Activated CD4-positive, CD25-positive, alpha-beta regulatory T cell (primary cell): ENCODE results near the gene ANO2.

Source experiments
- DNase-seq, 4 experiments: peaks; one replicate each; lab custom pipeline; 2025; lab: John Stamatoyannopoulos, UW

The ANO2 gene

DNA sequence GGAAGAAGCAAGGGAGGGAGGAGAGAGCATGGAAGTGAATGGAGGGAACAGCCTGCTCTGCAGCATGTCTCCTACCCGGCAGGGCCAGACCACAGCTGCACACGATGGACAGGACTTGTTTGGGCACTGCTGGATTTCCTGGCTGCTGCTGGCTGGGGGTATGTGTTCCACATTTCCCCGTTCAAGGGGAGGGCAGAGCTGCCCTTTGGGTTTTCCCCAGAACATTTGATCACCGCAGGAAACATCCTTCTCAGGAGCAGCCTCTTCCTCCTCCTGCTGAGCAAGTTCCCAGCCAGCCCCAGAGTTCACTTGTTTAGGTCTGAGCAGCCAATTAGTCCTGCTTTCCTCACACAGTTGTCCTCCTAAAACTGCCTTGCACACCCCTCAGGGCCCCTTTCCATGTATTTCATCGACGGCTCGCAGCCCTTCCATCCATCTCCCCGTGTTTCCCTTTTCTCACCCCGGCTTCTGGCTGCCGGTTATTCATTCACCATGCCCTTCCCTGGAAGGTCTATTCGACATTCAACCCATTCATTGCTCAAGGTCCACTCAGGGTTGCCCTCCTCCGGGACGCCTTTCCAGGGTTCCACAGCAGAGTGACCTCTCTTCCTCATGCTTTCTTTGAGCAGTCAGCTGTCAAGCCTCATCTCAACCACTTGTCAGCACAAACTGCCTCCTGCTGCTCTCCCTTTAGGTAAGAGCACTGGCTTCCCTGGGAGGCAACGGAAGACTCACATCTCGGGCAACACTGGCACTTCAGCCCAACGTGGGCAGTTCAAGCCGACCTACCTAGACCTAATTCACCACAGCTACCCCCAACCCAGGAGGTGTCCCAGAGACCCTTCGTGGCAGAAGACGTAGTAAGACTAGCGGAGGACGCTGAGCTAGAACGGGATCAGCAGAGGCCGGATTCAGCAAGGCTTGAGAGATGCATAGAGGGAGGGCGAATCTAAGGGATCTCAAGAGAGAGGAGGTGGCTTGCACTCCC lies 20.1 kb upstream of the ANO2 start:
- DNase-seq = no peak

DNA sequence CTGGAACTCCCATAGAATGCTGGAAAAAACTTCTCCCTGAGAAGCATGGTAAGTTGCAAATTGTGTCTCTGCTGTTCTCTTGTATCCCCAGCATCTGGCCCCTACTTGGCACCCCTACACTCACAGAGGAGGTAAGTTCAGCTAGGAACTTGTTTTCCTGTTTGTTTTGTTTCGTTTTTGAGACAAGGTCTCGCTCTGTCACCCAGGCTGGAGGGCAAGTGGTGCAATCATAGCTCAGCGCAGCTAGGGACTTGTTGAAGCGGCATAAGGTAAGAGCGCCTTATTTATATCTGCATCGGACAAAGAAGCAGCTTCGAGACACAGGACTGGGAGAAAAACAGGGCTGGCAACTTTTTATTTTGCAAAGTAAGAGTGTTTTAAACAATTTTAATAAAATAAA lies 18.5 kb upstream of the ANO2 start:
- DNase-seq = no peak

DNA sequence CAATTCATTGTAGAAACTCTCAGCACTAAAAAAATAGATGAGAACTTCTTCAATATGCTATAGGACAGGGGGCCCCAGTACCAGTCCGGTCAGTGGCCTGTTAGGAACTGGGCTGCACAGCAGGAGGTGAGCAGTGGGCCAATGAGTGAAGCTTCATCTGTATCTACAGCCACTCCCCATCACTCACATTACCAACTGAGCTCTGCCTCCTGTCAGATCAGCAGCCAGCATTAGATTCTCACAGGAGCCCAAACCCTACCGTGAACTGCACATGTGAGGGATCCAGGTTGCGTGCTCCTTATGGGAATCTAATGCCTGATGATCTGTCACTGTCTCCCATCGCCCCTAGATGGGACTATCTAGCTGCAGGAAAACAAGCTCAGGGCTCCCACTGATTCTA lies 15.7 kb upstream of the ANO2 start:
- no peak for DNase-seq

DNA sequence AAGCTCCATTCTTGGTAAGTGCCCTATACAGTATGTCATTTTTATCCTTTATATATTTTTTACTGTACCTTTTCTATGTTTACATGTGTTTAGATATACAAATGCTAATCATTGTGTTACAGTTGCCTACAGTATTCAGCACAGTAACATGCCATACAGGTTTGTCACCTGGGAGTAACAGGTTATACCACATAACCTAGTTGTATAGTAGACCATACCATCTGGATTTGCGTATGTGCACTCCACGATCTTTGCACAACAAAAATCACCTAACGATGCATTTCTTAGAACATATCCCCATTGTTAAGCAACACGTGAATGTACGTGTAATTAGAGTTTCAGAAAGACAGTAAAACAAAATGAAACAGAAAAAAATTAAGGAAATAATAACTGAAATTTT lies 11.9 kb upstream of the ANO2 start:
- DNase-seq = no peak

DNA sequence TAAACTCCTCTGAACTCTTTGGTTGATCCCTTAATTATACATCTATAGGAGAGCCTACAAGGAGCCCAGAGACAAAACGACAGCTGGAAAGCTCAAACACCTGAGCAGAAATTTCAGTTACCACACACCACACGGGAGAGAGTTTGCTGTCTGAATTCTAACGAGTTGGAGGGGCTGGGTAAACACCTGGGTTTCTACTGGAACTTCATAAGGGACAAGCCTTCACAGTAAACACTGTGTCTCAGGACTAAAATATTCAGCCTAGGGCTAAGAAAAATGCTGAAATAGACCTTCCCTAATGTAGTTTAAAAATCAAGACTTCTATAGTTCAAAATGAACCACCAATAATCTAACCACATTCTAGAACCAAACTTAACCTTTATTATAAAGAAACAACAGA lies 9.6 kb upstream of the ANO2 start:
- no peak for DNase-seq

DNA sequence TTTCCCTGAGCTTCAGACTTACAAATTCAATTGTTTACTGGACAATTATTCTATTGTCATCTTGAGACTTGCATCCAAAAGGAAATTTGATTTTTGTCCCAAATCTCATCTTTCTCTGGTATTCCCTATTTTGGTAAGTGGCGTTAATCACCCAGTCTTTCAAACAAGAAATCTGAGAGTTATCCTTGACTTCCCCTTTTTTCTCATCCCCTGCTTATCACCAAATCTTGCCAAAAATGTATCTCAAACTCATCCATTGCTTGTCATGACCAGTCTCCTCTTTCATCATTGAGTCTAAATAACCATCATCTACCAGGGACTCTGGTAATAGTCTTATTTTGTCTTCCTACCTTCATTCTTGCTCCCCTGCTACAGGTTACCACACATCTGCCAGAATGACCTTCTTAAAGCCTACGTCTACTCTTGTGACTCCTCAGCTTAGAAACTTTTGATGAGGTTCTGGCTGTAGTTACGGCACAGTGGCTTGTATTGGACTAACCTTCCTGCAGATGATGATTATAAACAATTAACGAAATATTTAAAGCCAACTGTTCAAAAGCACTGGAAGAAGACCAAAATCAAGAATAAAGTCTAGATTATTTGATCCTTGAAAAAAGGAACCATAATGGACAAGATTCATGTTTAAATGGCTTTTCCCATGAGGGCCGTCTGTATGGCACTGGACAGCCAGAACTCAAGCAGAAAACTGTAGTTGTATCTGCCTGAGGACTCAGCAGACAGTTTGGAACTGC lies 9.0 kb upstream of the ANO2 start:
- no peak for DNase-seq

DNA sequence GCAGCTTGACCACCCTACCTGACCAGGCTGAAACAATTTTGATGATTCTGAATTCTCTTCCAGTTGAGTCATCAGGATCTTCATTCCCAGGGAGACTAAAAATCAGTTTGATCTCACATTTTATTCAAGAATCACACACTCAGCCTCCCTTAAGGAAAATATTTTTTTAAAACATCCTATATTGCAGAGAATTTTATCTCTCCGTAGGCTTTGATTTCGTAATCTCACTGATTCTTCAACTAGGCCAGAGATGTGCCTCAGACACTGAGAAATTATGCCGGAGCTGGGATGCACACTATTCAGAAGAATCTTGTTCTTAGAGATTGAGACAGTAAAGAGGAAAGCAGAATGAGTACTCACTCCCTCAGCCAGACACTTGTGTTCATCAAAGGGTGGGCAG lies 7.0 kb upstream of the ANO2 start:
- no peak for DNase-seq

DNA sequence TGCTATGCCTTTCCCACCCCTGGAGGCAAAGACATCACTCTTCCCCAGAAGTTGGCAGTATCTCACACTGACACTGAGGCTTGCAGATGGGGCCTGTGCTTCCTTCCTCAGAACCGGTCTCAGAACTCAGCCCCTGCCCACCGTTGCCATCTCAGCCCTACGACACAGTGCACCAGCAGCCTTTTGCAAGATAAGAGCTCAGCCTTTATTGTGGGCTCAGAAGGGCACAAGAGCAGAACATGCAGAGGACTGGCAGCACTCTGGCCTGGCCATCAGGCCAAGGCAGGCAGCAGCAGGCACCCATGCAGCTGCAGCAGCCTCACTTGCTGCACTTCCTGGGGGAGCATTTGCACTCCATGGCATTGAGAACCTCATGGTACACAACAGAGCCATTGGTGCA lies 3.6 kb upstream of the ANO2 start:
- DNase-seq = no peak

DNA sequence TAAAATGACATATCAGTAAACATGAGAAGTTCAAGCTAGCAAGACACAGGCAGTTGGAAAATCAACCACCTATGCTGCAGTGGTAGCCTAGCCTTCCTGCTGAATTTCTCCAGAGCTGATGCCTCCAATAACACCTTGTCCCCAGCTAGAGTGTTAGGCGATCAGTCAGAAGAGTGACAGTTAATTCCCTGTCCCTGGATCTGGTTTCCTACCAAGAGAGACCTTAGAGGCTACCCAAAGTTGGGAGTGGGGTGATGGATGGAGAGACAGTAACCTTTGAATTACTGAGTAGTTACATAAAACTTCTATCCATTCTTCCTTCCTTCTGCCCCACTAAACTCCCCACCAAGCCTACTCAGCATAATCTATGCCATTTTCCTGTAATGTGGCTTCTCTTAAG lies 1.9 kb upstream of the ANO2 start:
- no peak for DNase-seq

DNA sequence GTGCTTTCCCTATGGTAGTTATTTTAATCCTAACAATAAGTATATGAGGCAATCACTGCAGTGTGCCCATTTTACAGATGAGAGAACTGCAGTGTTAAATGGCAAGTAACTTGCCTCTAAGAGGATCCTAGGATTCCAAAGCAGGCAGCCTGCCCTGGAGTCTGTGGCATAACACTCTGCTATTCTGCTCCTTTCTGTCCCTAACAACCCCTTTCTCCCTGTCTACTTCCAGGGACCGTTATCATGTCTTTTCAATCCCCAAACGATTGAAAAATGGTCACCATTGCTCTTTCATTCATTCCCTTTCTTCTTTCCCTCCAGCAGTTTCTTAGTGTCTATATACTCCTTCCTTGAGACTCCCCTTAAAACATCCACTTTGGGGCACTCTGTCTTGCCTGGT lies 1.3 kb upstream of the ANO2 start:
- no peak for DNase-seq

DNA sequence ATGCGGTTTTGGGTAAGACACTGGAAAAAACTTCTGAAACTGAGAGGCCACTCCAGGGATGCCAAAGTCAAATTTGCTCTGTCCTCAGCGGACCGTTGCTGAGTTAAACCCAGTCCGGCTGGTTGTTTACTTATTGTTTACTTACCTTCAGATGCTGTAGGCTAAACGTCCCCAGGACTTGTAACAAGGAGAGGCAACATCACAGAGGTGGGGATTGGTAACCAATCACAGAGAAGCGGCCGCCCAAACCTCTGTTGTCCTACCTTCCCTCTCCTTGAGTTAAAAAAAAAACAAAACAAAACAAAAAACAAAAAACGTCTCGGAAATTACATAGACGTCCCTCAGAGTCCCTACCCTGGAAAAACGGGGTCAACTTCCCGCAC lies 380 bp downstream of the ANO2 start:
- no peak for DNase-seq

DNA sequence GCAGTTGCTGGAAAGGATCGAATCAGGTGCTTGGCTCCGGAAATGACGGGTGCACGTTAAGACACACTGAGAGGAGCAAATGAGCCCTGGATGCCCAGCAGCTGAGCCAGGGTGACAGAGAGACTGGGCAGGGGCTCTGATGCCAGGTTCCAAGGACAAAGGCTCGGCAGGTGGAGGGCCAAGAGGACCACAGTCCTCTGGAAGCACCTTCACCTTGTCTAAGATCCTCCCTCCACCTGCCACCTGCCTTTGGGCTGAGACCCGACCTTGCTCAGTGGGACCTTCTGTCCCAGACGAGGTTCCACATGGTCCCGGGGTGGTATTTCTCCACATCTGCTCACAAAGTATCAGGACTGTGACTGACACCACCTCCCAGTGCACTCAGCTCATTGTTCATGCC lies 1.0 kb downstream of the ANO2 start:
- DNase-seq = no peak

DNA sequence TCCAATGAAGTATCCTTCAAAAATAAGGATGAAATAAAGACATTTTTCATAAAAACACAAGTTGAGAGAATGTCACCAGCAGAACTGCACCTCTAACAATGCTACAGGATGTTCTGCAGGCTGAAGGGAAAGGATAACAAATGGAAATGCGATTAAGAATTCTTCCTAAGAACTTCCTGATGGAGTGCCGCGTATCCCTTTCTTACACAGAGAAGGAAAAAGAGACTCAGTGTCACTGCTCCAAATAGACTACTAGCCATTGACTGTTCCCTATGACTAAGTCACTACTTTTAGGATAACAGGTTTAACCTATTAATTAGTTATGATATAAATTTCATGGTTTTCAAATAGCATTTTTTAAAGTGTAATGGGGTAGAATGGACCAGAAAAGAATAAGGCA lies 3.2 kb downstream of the ANO2 start:
- DNase-seq = no peak

DNA sequence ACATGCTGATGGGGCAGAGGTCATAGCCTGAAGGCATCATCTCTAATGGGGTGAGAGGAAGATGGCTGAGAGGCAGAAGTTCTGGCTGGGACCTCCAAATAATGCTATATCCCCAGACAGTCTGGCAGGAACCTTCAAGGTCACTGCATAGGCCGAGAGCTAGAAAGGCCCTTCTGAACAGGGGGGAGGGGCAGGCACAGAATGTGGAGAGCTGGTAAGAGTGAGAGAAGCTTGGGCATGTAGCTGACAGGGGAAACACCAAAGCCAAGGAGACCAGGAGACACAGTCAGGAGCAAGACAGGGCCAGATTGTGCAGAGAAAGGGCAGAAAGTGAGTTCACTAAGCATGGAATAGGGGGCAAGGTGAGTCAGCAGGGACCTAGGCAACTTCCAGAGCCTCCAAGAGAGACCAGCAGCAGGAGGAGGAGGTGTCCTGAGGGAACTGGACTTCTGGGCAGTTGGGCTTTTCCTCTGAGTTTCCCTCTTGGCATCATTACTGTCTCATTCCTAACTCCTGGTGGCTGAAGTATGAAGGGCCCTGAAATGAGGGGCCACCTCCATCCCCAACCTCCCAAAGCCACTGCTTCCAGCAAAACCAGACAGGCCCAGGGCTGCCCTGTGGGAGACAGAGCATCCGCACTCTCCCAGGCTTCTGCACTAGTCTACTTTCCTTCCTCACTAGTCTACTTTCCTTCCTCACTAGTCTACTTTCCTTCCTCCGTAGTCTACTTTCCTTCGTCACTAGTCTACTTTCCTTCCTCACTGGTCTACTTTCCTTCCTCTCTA lies 17.1 kb downstream of the ANO2 start:
- DNase-seq = no peak

DNA sequence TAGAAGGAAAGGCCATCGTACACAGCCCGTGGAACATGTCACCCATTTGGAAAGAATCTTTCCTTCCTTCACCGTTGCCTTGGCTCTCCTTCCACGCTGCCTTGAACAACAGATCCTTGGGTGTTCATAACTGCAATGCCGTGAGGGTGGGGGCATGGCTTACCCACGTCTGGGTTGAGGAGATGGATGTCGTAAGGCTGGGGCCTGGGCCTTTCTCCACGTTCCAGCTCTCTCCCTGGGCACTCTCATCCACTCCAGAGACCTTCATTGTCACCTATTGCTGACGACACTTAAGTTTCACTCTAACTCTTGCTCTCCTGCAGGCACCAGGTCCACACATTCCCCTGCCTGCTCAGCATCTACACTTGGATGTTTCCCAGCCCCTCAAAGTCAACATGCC lies 19.4 kb downstream of the ANO2 start:
- DNase-seq = no peak

DNA sequence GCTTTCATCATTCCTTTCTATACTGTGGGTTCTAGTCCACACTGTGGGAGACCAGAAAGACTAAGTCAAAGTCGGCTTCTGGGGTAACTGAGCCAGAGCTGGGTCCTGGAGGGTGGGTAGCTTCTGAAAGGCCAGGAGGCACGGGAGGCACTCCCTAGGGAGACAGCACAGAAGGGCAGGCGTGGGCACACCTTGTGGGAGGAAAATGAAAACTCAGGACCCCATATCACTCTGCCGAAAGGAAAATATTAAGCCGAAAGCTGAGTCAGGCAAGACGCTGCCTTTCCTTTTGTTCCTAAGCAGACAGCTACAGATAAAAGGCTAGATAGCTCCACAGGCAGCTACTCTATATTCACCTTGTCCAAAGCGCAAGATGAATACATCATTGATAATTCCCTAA lies 20.7 kb downstream of the ANO2 start:
- no peak for DNase-seq

DNA sequence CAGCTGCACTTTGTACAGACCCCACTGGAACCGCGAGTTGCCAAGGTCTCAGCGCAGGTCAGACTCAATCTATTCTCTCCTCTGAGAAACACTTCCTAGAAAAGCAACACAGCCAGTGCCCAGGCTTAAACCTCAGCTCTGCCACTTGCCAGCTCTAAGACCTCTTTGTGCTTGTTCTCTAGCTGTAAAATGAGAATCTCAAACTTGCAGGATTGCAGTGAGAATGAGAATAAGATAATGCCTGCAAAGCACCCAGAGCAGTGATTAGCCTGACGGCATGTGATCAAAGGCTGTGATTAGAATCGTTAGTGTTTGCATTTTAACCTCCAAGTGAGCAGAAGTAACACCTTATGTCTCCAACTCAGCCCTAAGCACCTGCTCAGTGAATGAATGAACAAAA lies 21.3 kb downstream of the ANO2 start:
- no peak for DNase-seq

DNA sequence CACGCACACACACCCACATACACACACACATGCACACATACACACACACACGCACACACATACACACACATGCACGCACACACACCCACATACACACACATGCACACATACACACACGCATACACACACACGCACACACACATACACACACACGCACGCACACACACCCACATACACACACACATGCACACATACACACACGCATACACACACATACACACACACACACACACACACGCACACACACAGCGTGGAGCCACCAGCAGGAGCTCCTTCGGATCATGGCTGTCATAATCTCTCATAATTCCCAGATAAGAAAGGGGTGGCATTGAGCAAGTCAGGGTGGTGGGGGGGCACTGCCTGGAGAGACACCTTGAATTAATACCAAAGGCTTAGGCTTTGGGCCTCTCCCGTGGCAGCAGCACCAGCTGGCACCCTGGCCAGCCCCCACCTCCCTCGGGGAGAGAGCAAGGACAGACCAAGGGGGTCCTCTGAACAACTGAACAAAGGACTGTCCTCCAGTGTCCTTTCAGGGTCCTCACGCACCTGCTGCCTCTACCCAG lies 21.9 kb downstream of the ANO2 start:
- DNase-seq = no peak

DNA sequence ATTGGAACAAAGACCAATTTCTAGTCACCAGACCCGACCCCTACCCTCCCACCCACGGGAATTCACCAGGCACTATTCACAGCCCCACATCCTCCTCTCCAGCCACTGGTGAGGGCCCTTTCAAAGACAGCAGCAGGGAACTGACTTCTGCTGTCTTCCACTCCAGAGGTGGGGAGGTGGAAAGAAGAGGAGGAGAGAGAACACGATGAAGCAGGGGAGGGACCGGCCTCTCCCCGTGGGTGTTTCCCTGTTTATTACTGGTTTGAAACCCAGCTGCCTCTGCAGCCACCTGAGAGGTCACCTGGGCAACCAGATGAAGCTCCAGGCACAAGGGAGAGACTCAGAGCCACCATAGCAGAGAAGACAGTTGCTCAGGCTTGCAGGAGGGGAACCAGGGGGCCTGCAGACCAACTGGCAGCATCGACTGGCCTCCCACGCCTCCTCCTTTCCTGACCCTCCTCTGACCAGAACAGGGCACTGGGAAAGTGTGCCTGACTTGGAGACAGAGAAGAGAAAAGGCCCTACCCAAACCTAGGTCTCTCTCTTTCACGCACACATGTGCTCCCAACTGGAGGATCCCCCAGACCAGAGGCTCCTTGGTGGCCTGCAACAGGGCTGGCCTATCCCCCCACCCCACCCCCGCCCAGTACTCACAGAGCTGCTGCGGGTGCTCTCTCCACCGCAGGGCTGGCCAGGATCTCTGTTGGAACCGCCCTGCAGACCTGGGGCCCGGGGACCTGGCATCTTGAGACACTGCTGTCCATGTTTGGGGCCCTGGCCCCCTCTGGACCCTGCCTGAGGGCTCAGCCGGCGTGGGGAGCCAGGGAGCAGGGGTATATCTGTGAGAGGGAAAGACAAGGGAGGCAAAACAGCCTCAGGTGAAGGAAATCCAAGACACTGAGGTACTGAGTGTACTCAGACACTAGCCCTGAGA lies 22.8 kb downstream of the ANO2 start:
- no peak for DNase-seq

DNA sequence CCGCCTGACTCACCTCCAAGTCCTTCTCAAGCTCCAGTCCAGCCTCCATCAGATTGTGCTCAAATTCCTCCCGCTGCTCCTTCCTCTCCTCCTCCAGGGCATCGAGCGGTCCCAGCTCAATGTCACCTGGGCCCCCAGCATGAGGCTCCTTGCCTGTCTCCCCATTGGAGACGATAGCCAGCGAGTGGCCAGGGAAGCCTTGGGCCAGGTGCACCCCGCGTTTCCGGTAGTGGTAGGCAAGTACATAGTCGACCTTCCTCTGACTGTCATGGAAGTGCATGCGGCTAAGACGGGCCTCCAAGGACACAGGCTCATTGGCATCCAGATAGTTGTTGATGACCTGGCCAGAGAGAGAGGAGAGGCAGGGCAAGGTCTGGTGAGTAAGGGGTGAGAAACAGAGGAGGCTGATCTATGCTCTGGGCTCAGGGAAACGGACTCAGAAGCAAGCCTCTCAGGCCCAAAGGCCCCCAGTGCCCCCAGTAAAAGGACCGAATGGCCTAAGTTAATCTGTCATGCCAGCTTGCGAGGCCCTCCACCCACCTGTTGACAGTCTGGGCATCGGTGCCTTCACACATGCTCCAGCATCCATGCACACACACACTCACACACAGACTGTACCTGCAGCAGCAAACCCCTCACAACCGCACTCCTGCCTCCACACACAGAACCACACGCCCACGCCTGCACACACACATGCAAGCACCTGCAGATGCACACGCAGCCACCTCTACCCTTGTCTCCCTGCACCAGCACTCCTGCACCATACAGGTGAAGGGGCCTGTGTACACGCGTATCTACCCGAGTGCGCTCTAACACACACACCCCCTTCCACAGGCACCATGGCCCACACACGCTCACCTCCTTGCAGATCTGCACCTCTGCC lies 23.8 kb downstream of the ANO2 start:
- no peak for DNase-seq
